GM19238 (cell line): ENCODE data around the gene USP7.
"Not testable (repeated sequence)": the region's sequence is repeated elsewhere in the genome, so short reads cannot be mapped to it uniquely, and the experiment has no call there.

Experiments
- DNase-seq: peaks from one replicate; pipeline ENCODE4 v3.0.0; 2011; ENCODE audit warnings: low spot score; ENCODE audit not compliant: insufficient read length

USP7 gene

GRCh38 chr16:8925455-8925854, 38.3 kb downstream of the USP7 start:
- no peak for DNase-seq

- DNase-seq = no peak
Measured at GRCh38 chr16:8924214-8924613, 39.5 kb downstream of the USP7 start.

GRCh38 chr16:8923199-8923598, 40.5 kb downstream of the USP7 start:
- no peak for DNase-seq

- no peak for DNase-seq
Measured at GRCh38 chr16:8921347-8921984, 42.2 kb downstream of the USP7 start.

GRCh38 chr16:8920645-8921346, 42.9 kb downstream of the USP7 start:
- no peak for DNase-seq

GRCh38 chr16:8919934-8920462, 43.7 kb downstream of the USP7 start:
- no peak for DNase-seq

GRCh38 chr16:8919089-8919933, 44.4 kb downstream of the USP7 start:
- DNase-seq = no peak

- not testable (repeated sequence) for DNase-seq
Measured at GRCh38 chr16:8917336-8917735, 46.4 kb downstream of the USP7 start.

GRCh38 chr16:8916541-8917225, 47.0 kb downstream of the USP7 start:
- DNase-seq = no peak

GRCh38 chr16:8915722-8916301, 47.9 kb downstream of the USP7 start:
- DNase-seq = no peak

- no peak for DNase-seq
Measured at GRCh38 chr16:8914098-8914497, 49.6 kb downstream of the USP7 start.

GRCh38 chr16:8912793-8913192, 50.9 kb downstream of the USP7 start:
- no peak for DNase-seq

GRCh38 chr16:8910811-8911210, 52.9 kb downstream of the USP7 start:
- DNase-seq = no peak

- no peak for DNase-seq
Measured at GRCh38 chr16:8908810-8909468, 54.8 kb downstream of the USP7 start.

GRCh38 chr16:8907096-8907495, 56.6 kb downstream of the USP7 start:
- no peak for DNase-seq

- DNase-seq = no peak
Measured at GRCh38 chr16:8905795-8906591, 57.7 kb downstream of the USP7 start.

GRCh38 chr16:8905168-8905762, 58.4 kb downstream of the USP7 start:
- no peak for DNase-seq

- DNase-seq = no peak
Measured at GRCh38 chr16:8904018-8904430, 59.7 kb downstream of the USP7 start.

- no peak for DNase-seq
Measured at GRCh38 chr16:8903004-8903403, 60.7 kb downstream of the USP7 start.
